NCI-H82 treated with DMSO at 0.1 percent for 48 hours (cell line): Measurements from ENCODE around the gene NR6A1.

ENCODE experiments used
- DNase-seq: peaks from one replicate; lab custom pipeline; 2025; ENCODE audit not compliant: unreplicated experiment; lab: John Stamatoyannopoulos, UW

Gene NR6A1

DNA sequence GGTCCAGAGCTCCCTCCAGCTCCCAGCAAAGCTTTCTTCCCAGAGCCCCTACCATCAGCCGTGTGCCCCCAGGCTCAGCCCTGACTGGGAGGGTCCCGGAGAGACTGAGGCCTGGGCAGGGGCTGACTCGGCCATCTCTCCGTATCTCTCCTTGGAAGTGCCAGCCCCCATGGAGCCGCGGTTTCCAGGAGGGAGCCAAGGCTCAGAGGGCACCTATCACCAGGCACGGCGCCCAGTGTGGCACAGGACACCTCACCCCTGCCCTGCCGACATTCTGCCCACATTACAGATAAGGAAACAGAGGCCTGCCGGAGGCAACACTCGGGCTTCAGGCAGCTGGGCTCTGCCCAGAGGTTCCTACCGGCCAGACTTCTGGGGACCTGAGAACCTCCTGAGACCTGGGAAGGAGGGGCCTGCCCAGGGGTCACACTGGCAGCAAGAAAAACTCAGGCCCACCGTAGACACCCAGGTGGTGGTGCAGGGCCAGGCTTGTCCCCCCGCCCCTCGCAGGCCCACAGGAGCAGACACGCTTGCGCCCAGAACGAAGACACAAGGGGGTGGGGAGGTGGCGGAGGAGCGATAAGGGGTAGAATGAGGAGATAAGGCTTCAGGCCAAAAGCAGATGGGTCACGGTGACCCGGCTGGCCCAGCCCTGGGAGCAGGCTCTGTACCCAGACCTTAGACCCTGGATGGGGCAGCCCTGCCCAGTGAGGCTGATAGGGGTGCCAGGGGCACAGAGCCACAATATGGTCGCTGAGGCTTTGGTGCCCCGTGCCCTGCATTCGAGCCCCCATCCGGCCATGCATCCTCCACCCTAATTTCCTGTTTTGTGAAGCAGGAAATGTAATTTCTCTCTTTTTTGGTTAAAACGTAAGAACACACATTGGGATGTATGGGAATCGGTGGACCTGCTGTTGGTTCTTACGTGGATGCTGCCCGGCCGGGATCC is 275.7 kb downstream of the NR6A1 start:
- no peak for DNase-seq

- no peak for DNase-seq
These were observed 277.2 kb downstream of the NR6A1 start for GRCh38 chr9:124493794-124494479.

DNA sequence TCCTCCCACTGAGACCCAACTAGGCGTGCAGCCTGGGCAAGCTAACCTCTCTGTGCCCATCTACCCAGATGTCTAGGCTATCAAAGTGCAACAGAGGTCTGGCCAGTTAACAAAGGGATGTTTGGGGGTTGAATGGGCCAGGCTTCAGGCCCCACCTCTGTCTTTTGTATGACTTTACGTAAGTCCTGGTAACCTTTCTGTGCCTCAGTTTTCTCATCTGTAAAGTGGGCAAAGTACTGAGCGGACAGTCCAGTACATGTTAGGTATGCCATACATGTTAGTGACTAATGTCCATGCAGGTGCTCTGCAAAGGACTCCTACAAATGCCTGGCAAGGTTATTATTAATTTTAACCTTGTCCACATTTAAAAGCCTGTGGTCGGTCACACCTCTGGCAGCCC is 277.9 kb downstream of the NR6A1 start:
- no peak for DNase-seq

DNA sequence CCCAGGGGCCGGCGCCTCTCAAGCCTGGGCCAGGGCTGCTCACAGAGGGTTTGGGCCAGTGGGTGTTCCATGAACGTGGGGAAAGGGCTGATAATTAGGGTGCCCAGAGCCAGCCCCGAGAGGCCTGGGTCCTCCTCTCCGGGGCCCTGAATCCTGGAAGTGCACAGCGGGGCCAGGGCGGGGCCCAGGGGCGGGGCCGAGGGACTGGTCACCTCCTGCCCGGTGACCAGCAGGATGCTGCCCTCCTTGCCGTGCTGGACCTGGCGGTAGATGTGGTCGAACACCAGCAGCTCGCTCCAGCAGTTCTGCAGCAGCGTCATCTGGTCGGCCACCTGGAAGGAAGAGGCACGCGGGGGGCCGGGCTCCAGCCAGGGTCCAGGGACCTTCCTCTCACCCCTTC is 278.3 kb downstream of the NR6A1 start:
- no peak for DNase-seq

GRCh38 chr9:124491049-124491975 is 279.8 kb downstream of the NR6A1 start:
- no peak for DNase-seq

DNA sequence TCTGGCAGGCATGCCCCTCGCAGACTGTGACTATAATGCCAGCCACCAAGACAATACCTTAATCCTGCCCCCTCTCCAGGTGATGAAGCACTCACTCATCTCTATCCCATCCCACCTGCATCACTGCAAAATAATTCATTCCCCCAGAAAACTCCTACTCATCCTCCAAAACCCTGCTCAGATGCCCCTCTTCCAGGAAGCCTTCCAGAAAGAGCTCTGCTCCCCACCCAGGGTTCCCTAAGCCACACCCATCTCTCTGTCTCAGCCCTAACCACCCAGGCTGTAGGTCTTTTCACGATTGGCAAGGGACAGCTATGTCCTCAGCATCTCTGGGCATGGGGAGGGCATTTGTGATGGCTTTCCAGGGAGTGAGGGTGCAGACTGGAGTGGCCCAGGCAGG is 281.1 kb downstream of the NR6A1 start:
- no peak for DNase-seq

DNA sequence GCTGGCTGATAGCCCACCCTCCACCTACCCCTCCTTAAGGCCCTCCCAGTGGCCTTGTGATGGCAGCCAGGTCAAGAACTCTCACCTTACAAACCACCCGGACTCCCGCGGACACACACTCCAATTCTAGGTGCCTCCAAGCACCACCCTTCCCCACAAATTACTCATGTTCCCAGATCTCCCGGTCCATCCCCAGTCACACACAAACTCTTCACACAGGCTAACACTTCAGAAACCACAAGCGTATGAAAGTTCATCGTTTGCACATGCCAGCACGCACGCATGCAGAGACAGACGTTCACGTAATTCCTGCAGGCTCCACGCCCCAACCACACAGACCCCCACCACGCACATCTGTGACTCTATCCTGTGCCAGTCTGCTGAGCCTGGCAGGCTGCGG is 281.9 kb downstream of the NR6A1 start:
- DNase-seq = no peak

DNA sequence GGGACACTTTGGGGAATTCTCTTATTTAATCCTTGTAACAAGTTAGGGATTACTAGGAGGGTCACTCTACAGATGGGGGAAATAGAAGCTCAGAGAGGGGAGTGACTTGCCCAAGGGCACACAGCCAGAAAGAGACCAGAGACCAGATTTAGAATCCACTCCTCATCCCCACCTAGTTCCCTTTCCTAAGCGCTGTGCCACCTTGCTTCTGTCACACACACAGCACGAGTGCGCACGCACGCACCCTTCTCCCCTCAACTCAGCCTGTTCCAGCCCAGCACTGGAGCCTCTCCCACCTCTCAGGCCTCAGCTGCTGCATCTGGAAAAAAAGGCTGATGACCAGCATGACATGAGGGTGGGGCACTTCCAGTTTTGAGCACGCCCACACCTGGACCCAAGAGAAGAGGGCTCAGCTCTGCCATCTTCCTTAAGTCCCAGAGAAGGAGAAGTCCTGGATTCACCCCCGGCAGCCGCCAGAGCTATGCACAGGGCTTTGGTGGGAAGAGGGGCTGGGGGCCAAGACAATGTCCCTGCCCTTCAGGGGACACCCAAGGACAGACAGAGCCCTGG is 282.4 kb downstream of the NR6A1 start:
- DNase-seq = no peak

DNA sequence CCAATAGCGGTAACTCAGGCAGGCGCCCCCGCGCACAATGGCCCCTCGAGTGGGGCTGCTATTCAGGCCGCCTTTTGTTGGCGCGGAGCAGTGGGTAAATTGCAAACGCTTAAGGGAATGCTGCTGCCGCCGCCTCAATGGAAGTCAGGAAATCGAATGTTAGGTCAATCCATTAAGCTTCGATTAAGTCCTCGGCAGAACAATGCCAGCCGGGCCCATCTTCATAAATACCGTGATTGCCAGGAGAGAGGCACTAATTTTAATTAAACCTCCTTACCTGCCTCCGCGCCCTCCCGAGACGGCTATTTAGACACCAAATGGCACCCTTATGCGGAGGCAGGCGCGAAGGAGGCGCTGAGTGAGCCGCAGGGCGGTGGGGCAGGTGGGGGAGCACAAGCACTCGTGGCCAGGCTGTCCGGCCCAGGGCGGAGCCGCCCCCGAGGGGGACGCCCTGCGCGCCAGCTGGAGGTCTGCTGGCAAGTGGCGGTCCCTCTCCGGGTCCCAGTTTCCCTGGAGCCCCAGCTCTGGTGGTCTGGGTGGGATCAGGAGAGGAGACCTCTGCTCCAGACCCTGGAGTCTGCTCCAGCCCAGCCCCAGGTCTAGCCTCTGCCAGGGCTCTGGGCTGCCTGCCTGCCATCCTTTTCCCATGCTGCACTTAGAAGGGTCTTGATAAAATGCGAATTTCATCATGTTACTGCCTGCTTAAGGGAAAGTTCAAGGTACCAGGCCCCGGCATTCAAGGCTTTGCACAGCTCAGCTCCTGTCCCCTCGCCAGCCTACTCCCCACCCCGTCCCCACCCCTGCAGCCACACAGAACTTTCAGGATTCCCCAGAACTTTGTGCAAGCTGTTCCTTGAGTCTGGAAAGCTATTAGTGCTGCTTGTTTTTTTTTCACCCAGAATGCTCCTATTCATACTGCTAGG is 283.6 kb downstream of the NR6A1 start:
- DNase-seq = no peak

- DNase-seq = no peak
These were observed 284.3 kb downstream of the NR6A1 start for GRCh38 chr9:124486778-124487259.

DNA sequence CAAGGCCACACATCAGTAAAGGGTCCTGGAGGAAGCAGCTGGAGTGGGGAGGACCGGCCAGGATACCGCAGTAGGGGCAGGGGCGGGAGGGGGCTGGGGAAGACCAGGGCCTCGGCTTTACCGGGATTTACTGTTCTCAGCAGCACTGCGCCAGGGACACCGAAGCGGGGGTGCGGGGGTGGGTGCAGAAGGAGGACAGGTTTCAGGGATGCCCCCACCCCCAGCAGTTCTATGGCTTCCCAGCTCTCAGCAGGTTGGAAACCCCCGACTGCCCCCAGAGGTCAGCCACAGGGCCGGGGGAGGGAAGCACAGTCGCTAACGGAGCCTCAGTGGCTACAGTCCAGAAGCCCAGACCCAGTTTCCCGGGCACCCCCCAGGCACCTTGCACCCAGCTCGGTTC is 285.2 kb downstream of the NR6A1 start:
- no peak for DNase-seq

GRCh38 chr9:124485201-124485600 is 285.9 kb downstream of the NR6A1 start:
- no peak for DNase-seq

DNA sequence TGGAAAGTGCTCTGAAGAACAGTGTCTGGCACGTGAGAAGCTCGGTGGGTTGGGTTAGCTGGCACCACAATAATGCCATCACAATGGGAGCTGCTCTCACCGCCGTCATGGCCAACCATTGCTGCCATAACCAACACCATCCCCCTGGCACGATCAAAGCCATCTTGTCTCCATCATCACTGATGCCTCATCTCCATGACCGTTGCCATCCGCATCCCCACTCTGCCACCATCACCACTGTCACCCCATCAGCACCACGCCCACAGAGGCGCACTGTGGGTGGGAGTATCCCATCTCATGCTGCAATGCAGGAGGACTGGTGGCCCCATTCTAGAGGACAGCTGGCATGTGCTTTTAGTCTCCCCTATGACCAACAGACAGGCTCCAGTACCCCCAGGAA is 287.6 kb downstream of the NR6A1 start:
- DNase-seq = no peak

GRCh38 chr9:124482431-124483031 is 288.6 kb downstream of the NR6A1 start:
- no peak for DNase-seq

DNA sequence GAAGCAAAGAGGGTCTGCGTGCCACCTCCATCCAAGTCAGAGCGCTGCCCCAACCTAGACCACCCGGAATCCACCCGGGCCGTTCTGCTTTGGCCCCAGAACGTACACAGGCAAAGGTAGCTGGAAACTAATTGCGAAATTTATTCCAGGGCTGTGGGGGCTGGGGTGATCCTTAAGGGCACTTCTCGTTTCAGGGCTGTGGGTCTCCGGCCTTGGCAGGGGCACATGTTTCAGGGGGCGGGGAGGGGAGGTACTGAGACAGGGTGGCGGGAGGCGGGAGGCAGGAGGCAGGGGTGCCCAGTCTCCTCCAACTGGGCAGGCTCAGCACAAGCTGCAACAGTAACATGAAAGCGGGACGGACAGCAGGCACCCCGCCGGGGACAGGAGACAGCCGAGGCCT is 290.0 kb downstream of the NR6A1 start:
- DNase-seq = no peak

DNA sequence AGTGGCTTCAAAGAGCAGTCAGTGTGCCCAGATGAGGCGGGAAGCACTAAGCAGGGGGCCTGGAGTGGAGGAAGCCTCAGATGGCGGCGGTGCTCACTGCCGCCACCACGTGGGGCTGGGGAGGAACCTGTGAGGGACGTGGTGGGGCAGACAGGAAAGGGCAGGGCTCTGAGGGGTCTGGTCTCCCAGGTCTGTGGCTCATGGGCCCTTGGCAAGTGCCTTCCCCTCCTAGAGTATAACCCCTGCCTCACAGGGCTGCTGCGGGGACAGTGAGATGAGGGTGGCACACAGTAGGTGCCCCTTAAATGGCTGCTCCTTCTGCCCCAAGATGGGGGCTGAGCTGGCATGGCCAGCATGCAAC is 290.5 kb downstream of the NR6A1 start:
- peak; percentile 16 for DNase-seq

- DNase-seq = no peak
These were observed 291.0 kb downstream of the NR6A1 start for GRCh38 chr9:124479947-124480620.

- no peak for DNase-seq
These were observed 291.7 kb downstream of the NR6A1 start for GRCh38 chr9:124479371-124479770.

DNA sequence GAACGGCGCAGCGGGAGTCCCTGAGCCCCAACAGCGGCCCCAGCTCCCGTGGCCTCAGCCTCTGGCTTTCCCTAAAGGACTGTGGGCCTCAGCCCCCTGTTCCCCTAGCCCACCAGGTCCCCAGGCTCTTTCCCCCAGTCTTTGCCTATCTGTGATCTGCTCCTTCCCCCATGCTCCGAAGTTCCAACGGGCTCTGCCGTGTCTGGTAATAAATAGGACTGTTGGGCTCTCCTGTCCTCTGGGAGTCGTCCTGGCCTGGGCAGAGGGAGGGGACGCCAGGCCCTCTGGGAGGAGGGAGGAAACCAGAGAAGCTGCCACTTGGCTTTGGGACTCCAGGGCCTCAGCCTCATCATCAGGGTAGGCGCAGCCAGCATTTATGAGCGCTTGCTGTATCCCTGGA is 292.8 kb downstream of the NR6A1 start:
- DNase-seq = no peak
